ENCODE data around the gene SOX5. TPM values are rescaled to one million over a fixed set of nuclear protein-coding genes. Genes with fewer than 3 reads are reported as not detected.
"Not testable (repeated sequence)": the region's sequence is repeated elsewhere in the genome, so short reads cannot be mapped to it uniquely, and the experiment has no call there.

The SOX5 gene
- total RNA-seq, 1 donor from 2014 or later = 20.1 TPM

GRCh38 chr12:23830210-23830609 lies 119.3 kb downstream of the SOX5 start:
- intact Hi-C loops (cut with DNase I) = no loop called here
- Histone ChIP-seq H3K36me3 (no peaks in the 10 kb centered on the region), H3K27ac (no peak overlapping the region), H3K4me3 (no peak overlapping the region), H3K9me3 (no peaks in the 10 kb centered on the region), H3K27me3 (no peaks in the 10 kb centered on the region), H3K4me1 (no peaks in the 10 kb centered on the region)
- TF ChIP-seq, protein P1, sequence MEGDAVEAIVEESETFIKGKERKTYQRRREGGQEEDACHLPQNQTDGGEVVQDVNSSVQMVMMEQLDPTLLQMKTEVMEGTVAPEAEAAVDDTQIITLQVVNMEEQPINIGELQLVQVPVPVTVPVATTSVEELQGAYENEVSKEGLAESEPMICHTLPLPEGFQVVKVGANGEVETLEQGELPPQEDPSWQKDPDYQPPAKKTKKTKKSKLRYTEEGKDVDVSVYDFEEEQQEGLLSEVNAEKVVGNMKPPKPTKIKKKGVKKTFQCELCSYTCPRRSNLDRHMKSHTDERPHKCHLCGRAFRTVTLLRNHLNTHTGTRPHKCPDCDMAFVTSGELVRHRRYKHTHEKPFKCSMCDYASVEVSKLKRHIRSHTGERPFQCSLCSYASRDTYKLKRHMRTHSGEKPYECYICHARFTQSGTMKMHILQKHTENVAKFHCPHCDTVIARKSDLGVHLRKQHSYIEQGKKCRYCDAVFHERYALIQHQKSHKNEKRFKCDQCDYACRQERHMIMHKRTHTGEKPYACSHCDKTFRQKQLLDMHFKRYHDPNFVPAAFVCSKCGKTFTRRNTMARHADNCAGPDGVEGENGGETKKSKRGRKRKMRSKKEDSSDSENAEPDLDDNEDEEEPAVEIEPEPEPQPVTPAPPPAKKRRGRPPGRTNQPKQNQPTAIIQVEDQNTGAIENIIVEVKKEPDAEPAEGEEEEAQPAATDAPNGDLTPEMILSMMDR (IDR thresholded peaks at IDR 0.05) = no peak
- DNase-seq (no peak), ATAC-seq (no peak)

DNA sequence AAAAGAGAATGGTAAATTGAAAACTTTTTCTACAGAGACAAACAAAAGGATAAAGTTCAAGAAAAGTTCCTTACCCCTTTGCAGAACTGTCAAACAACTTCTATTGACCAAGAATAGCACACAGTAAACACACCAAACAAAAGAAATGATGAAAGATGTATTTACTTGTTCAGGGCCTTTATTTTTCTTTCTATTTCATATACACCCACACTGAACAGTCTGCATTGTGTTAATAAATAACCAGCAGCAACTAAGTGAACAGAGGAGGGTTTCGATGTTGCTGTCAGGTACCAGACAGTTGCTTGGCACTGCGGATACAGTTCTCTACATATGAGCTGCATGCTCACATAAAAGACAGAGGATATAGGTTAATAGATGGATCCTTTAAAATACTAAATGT lies 122.1 kb downstream of the SOX5 start:
- ATAC-seq (no peak), DNase-seq (no peak)
- intact Hi-C loops (cut with DNase I) = no loop called here
- Histone ChIP-seq H3K36me3 (no peaks in the 10 kb centered on the region), H3K27me3 (no peaks in the 10 kb centered on the region), H3K4me1 (no peaks in the 10 kb centered on the region), H3K27ac (no peak overlapping the region), H3K9me3 (no peaks in the 10 kb centered on the region), H3K4me3 (no peak overlapping the region)
- TF ChIP-seq, protein P1 (IDR thresholded peaks at IDR 0.05) = no peak

DNA sequence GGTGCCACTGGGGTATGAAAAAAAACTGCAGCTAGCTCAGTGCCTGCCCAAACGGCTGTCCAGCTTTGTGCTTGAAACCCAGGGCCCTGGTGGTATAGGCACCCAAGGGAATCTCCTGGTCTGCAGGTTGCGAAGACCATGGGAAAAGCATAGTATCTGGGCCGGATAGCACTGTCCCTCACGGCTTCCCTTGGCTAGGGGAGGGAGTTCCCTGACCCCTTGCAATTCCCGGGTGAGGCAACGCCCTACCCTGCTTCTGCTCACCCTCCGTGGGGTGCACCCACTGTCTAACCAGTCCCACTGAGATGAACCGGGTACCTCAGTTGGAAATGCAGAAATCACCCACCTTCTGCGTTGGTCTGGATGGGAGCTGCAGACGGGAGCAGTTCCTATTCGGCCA lies 124.3 kb downstream of the SOX5 start:
- H3K27me3 ChIP-seq; H3K4me1 ChIP-seq; H3K4me3 ChIP-seq; H3K9me3 ChIP-seq; intact Hi-C loops (cut with DNase I); H3K27ac ChIP-seq; H3K36me3 ChIP-seq; DNase-seq; ATAC-seq: not testable (repeated sequence)

GRCh38 chr12:23824358-23824757 lies 125.1 kb downstream of the SOX5 start:
- H3K27me3 ChIP-seq = no peaks in the 10 kb centered on the region
- no peak overlapping the region for H3K27ac ChIP-seq
- intact Hi-C loops (cut with DNase I) = no loop called here
- DNase-seq (no peak), ATAC-seq (no peak)
- no peaks in the 10 kb centered on the region for H3K36me3 ChIP-seq
- TF ChIP-seq, protein P1 (IDR thresholded peaks at IDR 0.05) = no peak
- no peak overlapping the region for H3K4me3 ChIP-seq
- no peaks in the 10 kb centered on the region for H3K4me1 ChIP-seq
- H3K9me3 ChIP-seq = no peaks in the 10 kb centered on the region

DNA sequence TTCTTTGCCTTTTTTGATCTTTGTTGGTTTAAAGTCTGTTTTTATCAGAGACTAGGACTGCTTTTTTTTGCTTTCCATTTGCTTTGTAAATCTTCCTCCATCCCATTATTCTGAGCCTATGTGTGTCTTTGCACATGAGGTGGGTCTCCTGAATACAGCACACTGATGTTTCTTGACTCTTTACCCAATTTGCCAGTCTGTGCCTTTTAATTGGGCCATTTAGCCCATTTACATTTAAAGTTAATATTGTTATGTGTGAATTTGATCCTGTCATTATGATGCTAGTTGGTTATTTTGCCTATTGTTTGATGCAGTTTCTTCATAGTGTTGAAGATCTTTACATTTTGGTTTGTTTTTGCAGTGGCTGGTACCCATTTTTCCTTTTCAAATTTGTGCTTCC lies 126.6 kb downstream of the SOX5 start:
- ATAC-seq; H3K4me3 ChIP-seq; H3K4me1 ChIP-seq; H3K36me3 ChIP-seq; intact Hi-C loops (cut with DNase I); H3K27ac ChIP-seq; H3K9me3 ChIP-seq; H3K27me3 ChIP-seq; DNase-seq: not testable (repeated sequence)

GRCh38 chr12:23817345-23817744 lies 132.1 kb downstream of the SOX5 start:
- no peak overlapping the region for H3K4me3 ChIP-seq
- H3K4me1 ChIP-seq = no peaks in the 10 kb centered on the region
- intact Hi-C loops (cut with DNase I) = no loop called here
- H3K36me3 ChIP-seq = no peaks in the 10 kb centered on the region
- DNase-seq (no peak), ATAC-seq (no peak)
- no peaks in the 10 kb centered on the region for H3K27me3 ChIP-seq
- TF ChIP-seq, protein P1 (IDR thresholded peaks at IDR 0.05) = no peak
- no peak overlapping the region for H3K27ac ChIP-seq
- H3K9me3 ChIP-seq = no peaks in the 10 kb centered on the region

GRCh38 chr12:23816394-23816851 lies 133.0 kb downstream of the SOX5 start:
- Histone ChIP-seq H3K4me3 (no peak overlapping the region), H3K27me3 (no peaks in the 10 kb centered on the region), H3K4me1 (no peaks in the 10 kb centered on the region), H3K36me3 (no peaks in the 10 kb centered on the region), H3K27ac (no peak overlapping the region), H3K9me3 (no peaks in the 10 kb centered on the region)
- TF ChIP-seq, protein P1 (IDR thresholded peaks at IDR 0.05) = no peak
- ATAC-seq (no peak), DNase-seq (no peak)
- intact Hi-C loops (cut with DNase I) = no loop called here

Measured in upper lobe of right lung (tissue), 1 donor.